A549 (cell line): Measurements from ENCODE around the gene NR2E3. TPM values are rescaled to one million over a fixed set of nuclear protein-coding genes. Genes with fewer than 3 reads are reported as not detected.
"Not testable (repeated sequence)": the region's sequence is repeated elsewhere in the genome, so short reads cannot be mapped to it uniquely, and the experiment has no call there.

ENCODE experiments used
- ATAC-seq, 2 experiments: fragments of 200-7000 bp in 1 of 2; fragments of >200 bp in 1 of 2; cut with Nextera tagmentation in 1 of 2; cut with Tn5 transposase in 1 of 2; 3 replicates each; pipeline versions ENCODE4 v1.8.0 to v1.9.1; 2018 to 2020; ENCODE audit warnings: mild to moderate bottlenecking in 1 of 2, moderate library complexity in 1 of 2
- CTCF ChIA-PET: fragments of 300-600 bp; sonication (Branson Sonifier 250); formaldehyde crosslinking; extraction: SDS; loops from one replicate; lab custom pipeline; 2021; ENCODE audit warnings: antibody characterized with exemption, inconsistent platforms; lab: Yijun Ruan, JAX
- POLR2A ChIA-PET: fragments of 350-600 bp; formaldehyde crosslinking; extraction: SDS; loops from one replicate; lab custom pipeline; 2021; ENCODE audit warnings: antibody characterized with exemption, inconsistent platforms; lab: Yijun Ruan, JAX
- DNase-seq, 2 experiments: peaks; one replicate each; pipeline versions ENCODE4 v3.0.0 to v3.0.0-alpha.2; 2011 to 2016; ENCODE audit warnings: low read depth in 1 of 2, low spot score in 1 of 2
- FAIRE-seq: peaks from 2 replicates; lab custom pipeline; 2011; peaks lifted over from hg19 to GRCh38; lab: Jason Lieb, UNC
- H3K27ac ChIP-seq, 2 experiments: fragments of >200 bp; sonication (Bioruptor Twin); formaldehyde crosslinking; 3 replicates each; pipeline ENCODE4 v1.5.1; 2016 to 2017
- H3K4me1 ChIP-seq: fragments of >200 bp; sonication (Bioruptor Twin); formaldehyde crosslinking; 3 replicates; pipeline ENCODE4 v1.6.1; 2016
- H3K4me2 ChIP-seq: fragments of >200 bp; sonication (Bioruptor Twin); formaldehyde crosslinking; 3 replicates; pipeline ENCODE4 v1.6.1; 2016
- H3K4me3 ChIP-seq: fragments of >200 bp; sonication (Bioruptor Twin); formaldehyde crosslinking; 3 replicates; pipeline ENCODE4 v1.5.1; 2016
- H3K9me3 ChIP-seq: fragments of >200 bp; sonication (Bioruptor Twin); formaldehyde crosslinking; 3 replicates; pipeline ENCODE4 v1.6.1; 2016
- CBX2 ChIP-seq: fragments of 200-600 bp; sonication (generic); IDR thresholded peaks from 2 replicates; pipeline ENCODE4 v1.6.1; 2016; ENCODE audit warnings: low read depth, mild to moderate bottlenecking, borderline replicate concordance
- EHF ChIP-seq: fragments of 250-450 bp; sonication (Bioruptor Pico); IDR thresholded peaks from 2 replicates; pipeline ENCODE4 v1.5.0; 2020; ENCODE audit warnings: mild to moderate bottlenecking
- FOSL2 ChIP-seq, 2 experiments: fragments of 450-650 bp in 1 of 2; fragments of >200 bp in 1 of 2; sonication (Bioruptor Twin) in 1 of 2; formaldehyde crosslinking; IDR thresholded peaks; 2 replicates each; pipeline versions ENCODE4 v1.5.0 to v1.6.1; 2016 to 2020; ENCODE audit warnings: mild to moderate bottlenecking in 1 of 2, moderate library complexity in 1 of 2
- GATA3 ChIP-seq: IDR thresholded peaks from 2 replicates; pipeline ENCODE4 v1.6.1; 2012; ENCODE audit warnings: borderline replicate concordance
- JUN ChIP-seq, 2 experiments: fragments of >200 bp; sonication (Bioruptor Twin); formaldehyde crosslinking; IDR thresholded peaks; 2 replicates in 1 of 2; 3 replicates in 1 of 2; pipeline ENCODE4 v1.6.1; 2016 to 2017
- JUNB ChIP-seq: fragments of >200 bp; sonication (Bioruptor Twin); formaldehyde crosslinking; IDR thresholded peaks from 2 replicates; pipeline ENCODE4 v1.6.1; 2016
- KDM5A ChIP-seq: fragments of 200-600 bp; sonication (generic); IDR thresholded peaks from 2 replicates; pipeline ENCODE4 v1.6.1; 2016; ENCODE audit warnings: antibody characterized with exemption, mild to moderate bottlenecking
- NFE2L2 ChIP-seq: fragments of 150-350 bp; conservative IDR thresholded peaks from 2 replicates; pipeline ENCODE4 v1.6.1; 2014; ENCODE audit warnings: low read length
- PBX3 ChIP-seq: IDR thresholded peaks from 2 replicates; pipeline ENCODE4 v1.6.1; 2012
- RAD21 ChIP-seq, 2 experiments: fragments of >200 bp in 1 of 2; sonication (Bioruptor Twin) in 1 of 2; formaldehyde crosslinking in 1 of 2; IDR thresholded peaks in 1 of 2; conservative IDR thresholded peaks in 1 of 2; 2 replicates in 1 of 2; 3 replicates in 1 of 2; pipeline ENCODE4 v1.6.1; 2012 to 2018; ENCODE audit warnings: inconsistent platforms in 1 of 2
- RARB ChIP-seq: fragments of 250-450 bp; sonication (Bioruptor Pico); IDR thresholded peaks from 2 replicates; pipeline ENCODE4 v1.8.0; 2021; ENCODE audit warnings: mild to moderate bottlenecking, moderate library complexity
- RCOR1 ChIP-seq: fragments of 150-350 bp; IDR thresholded peaks from 2 replicates; pipeline ENCODE4 v1.6.1; 2014; ENCODE audit warnings: antibody characterized with exemption, low read length, low read depth
- RNF2 ChIP-seq: fragments of 200-600 bp; sonication (generic); IDR thresholded peaks from 2 replicates; pipeline ENCODE4 v1.6.1; 2016; ENCODE audit warnings: low read depth, mild to moderate bottlenecking, antibody characterized with exemption, moderate library complexity, borderline replicate concordance
- SREBF2 ChIP-seq: fragments of 450-650 bp; IDR thresholded peaks from 2 replicates; pipeline ENCODE4 v1.6.1; 2014; ENCODE audit warnings: mild to moderate bottlenecking, moderate library complexity
- TFCP2L1 ChIP-seq: fragments of 250-450 bp; sonication (Bioruptor Pico); IDR thresholded peaks from 2 replicates; pipeline ENCODE4 v1.5.0; 2021; ENCODE audit warnings: mild to moderate bottlenecking
- WGBS: methylation state at CpG from one replicate; pipeline ENCODE4 v1.1.6; 2017; ENCODE audit errors: missing lambda C conversion rate; 5-methylcytosine and 5-hydroxymethylcytosine counted together
- polyA plus RNA-seq, 4 experiments: library from polyadenylated mRNA; depleted of rRNA in 3 of 4; stranded (reverse); fragments of >200 nt; fragmentation: RNase III in 1 of 4; extraction: RNeasy Plus Mini Kit Qiagen cat#74134 plus additional on column Dnase treatment in 1 of 4; gene quantifications; 2 replicates in 3 of 4; 3 replicates in 1 of 4; pipeline ENCODE4 v1.2.3, GENCODE V29; 2011 to 2017
- TF ChIP-seq, protein P1 (sequence below): fragments of 200-600 bp; sonication (generic); IDR thresholded peaks from 2 replicates; pipeline ENCODE4 v1.6.1; 2016; ENCODE audit warnings: antibody characterized with exemption, mild to moderate bottlenecking, moderate library complexity
- TF ChIP-seq, protein P2 (sequence below): fragments of 150-350 bp; IDR thresholded peaks from 2 replicates; pipeline ENCODE4 v1.6.1; 2014; ENCODE audit warnings: low read depth, mild to moderate bottlenecking, low read length
- TF ChIP-seq, protein P3 (sequence below): fragments of 250-450 bp; sonication (Bioruptor Pico); IDR thresholded peaks from 2 replicates; pipeline ENCODE4 v1.5.0; 2020; ENCODE audit warnings: low read depth, mild to moderate bottlenecking, moderate library complexity
- TF ChIP-seq, protein P4 (sequence below): fragments of >200 bp; sonication (Bioruptor Twin); formaldehyde crosslinking; IDR thresholded peaks from 3 replicates; pipeline ENCODE4 v1.6.1; 2016

Gene NR2E3
- polyA plus RNA-seq, 2 of the 4 experiments (the other 2 are of a cell fraction) = 0.13 to 0.79 TPM

- Histone ChIP-seq H3K4me1 (no peaks in the 10 kb centered on the region), H3K4me2 (no peak overlapping the region), H3K9me3 (no peaks in the 10 kb centered on the region), H3K27ac (no peak overlapping the region), H3K4me3 (no peak overlapping the region)
- FAIRE-seq = no peak
- TF ChIP-seq RCOR1 (no peak), FOSL2 (IDR thresholded peaks at IDR 0.05) (no peak), FOSL2 (CRISPR knock-in tag; IDR thresholded peaks at IDR 0.05) (no peak), RAD21 (conservative IDR thresholded peaks at IDR 0.05 in 1 of 2, IDR thresholded peaks at IDR 0.05 in 1 of 2) (no peak), TFCP2L1 (CRISPR knock-in tag) (no peak), EHF (CRISPR knock-in tag) (no peak), NFE2L2 (no peak), RNF2 (no peak), SREBF2 (no peak), RARB (no peak), GATA3 (no peak), JUNB (no peak)
- TF ChIP-seq, protein P1, sequence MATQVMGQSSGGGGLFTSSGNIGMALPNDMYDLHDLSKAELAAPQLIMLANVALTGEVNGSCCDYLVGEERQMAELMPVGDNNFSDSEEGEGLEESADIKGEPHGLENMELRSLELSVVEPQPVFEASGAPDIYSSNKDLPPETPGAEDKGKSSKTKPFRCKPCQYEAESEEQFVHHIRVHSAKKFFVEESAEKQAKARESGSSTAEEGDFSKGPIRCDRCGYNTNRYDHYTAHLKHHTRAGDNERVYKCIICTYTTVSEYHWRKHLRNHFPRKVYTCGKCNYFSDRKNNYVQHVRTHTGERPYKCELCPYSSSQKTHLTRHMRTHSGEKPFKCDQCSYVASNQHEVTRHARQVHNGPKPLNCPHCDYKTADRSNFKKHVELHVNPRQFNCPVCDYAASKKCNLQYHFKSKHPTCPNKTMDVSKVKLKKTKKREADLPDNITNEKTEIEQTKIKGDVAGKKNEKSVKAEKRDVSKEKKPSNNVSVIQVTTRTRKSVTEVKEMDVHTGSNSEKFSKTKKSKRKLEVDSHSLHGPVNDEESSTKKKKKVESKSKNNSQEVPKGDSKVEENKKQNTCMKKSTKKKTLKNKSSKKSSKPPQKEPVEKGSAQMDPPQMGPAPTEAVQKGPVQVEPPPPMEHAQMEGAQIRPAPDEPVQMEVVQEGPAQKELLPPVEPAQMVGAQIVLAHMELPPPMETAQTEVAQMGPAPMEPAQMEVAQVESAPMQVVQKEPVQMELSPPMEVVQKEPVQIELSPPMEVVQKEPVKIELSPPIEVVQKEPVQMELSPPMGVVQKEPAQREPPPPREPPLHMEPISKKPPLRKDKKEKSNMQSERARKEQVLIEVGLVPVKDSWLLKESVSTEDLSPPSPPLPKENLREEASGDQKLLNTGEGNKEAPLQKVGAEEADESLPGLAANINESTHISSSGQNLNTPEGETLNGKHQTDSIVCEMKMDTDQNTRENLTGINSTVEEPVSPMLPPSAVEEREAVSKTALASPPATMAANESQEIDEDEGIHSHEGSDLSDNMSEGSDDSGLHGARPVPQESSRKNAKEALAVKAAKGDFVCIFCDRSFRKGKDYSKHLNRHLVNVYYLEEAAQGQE = no peak
- TF ChIP-seq, protein P2, sequence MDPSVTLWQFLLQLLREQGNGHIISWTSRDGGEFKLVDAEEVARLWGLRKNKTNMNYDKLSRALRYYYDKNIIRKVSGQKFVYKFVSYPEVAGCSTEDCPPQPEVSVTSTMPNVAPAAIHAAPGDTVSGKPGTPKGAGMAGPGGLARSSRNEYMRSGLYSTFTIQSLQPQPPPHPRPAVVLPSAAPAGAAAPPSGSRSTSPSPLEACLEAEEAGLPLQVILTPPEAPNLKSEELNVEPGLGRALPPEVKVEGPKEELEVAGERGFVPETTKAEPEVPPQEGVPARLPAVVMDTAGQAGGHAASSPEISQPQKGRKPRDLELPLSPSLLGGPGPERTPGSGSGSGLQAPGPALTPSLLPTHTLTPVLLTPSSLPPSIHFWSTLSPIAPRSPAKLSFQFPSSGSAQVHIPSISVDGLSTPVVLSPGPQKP = no peak
- TF ChIP-seq, protein P3, sequence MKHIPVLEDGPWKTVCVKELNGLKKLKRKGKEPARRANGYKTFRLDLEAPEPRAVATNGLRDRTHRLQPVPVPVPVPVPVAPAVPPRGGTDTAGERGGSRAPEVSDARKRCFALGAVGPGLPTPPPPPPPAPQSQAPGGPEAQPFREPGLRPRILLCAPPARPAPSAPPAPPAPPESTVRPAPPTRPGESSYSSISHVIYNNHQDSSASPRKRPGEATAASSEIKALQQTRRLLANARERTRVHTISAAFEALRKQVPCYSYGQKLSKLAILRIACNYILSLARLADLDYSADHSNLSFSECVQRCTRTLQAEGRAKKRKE (CRISPR knock-in tag) = no peak
- no peak for ATAC-seq
- ChIA-PET CTCF (interaction anchor here (1.4 to 2.1 kb wide), 3 partner anchors 8 to 311 kb away, joined by 3 to 6 read pairs (median 3); no protein-coding TSS in a partner anchor), POLR2A (no interaction called here)
- WGBS = 88% methylated on average over 2 of the region's 2 CpGs
- no peak for DNase-seq
Measured at GRCh38 chr15:71844916-71845315, 34.6 kb downstream of the NR2E3 start.

- ATAC-seq (no peak), DNase-seq (no peak), FAIRE-seq (peak; percentile 67)
- Histone ChIP-seq H3K4me3 (no peak overlapping the region), H3K9me3 (no peaks in the 10 kb centered on the region), H3K4me1 (no peaks in the 10 kb centered on the region), H3K27ac (no peak overlapping the region), H3K4me2 (no peak overlapping the region)
- TF ChIP-seq CBX2 = no peak
- TF ChIP-seq, protein P4, sequence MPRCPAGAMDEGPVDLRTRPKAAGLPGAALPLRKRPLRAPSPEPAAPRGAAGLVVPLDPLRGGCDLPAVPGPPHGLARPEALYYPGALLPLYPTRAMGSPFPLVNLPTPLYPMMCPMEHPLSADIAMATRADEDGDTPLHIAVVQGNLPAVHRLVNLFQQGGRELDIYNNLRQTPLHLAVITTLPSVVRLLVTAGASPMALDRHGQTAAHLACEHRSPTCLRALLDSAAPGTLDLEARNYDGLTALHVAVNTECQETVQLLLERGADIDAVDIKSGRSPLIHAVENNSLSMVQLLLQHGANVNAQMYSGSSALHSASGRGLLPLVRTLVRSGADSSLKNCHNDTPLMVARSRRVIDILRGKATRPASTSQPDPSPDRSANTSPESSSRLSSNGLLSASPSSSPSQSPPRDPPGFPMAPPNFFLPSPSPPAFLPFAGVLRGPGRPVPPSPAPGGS = no peak
- no peak for TF ChIP-seq PBX3
- TF ChIP-seq KDM5A = no peak
- no peak for TF ChIP-seq RNF2
- TF ChIP-seq JUN (IDR thresholded peaks at IDR 0.05) = no peak
- WGBS = 92% methylated on average over 1 of the region's 1 CpG
- ChIA-PET CTCF (interaction anchor here (0.7 to 5.1 kb wide), 4 partner anchors 16 to 109 kb away, joined by 3 to 22 read pairs (median 4); no protein-coding TSS in a partner anchor), POLR2A (no interaction called here)
Measured at GRCh38 chr15:71853543-71853942, 43.2 kb downstream of the NR2E3 start.

DNA sequence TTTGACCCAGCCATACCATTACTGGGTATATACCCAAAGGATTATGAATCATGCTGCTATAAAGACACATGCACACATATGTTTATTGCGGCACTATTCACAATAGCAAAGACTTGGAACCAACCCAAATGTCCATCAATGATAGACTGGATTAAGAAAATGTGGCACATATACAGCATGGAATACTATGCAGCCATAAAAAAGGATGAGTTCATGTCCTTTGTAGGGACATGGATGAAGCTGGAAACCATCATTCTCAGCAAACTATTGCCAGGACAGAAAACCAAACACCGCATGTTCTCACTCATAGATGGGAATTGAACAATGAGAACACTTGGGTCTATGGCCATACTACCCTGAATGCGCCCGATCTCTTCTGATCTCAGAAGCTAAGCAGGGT, 47.9 kb downstream of the NR2E3 start:
- DNase-seq, H3K27ac ChIP-seq, H3K4me1 ChIP-seq, H3K4me2 ChIP-seq, H3K4me3 ChIP-seq, ATAC-seq, FAIRE-seq, H3K9me3 ChIP-seq, POLR2A ChIA-PET: not testable (repeated sequence)
- CTCF ChIA-PET = interaction anchor here (0.9 kb wide), 1 partner anchor 298 kb away, joined by 3 read pairs; no protein-coding TSS in a partner anchor
- 96% methylated on average over 4 of the region's 4 CpGs for WGBS
